Colonic mucosa (tissue), 4 donors: ENCODE data around the gene PRSS1. TPM values are rescaled to one million over a fixed set of nuclear protein-coding genes. Genes with fewer than 3 reads are reported as not detected.

Experiments used
- DNase-seq: peaks from one replicate; pipeline ENCODE4 v3.0.0-alpha.2; 2020
- H3K27ac ChIP-seq: fragments of 200-600 bp; one replicate; pipeline ENCODE4 v1.8.0; 2021
- H3K27me3 ChIP-seq: fragments of 200-600 bp; one replicate; pipeline ENCODE4 v1.8.0; 2021
- H3K36me3 ChIP-seq: fragments of 200-600 bp; one replicate; pipeline ENCODE4 v1.8.0; 2021
- H3K4me1 ChIP-seq: fragments of 200-600 bp; one replicate; pipeline ENCODE4 v1.8.0; 2021; ENCODE audit warnings: mild to moderate bottlenecking
- H3K4me3 ChIP-seq: fragments of 200-600 bp; one replicate; pipeline ENCODE4 v1.8.0; 2021
- H3K9ac ChIP-seq, 2 donors: one replicate each; pipeline ENCODE4 v1.7.0; 2013; ENCODE audit warnings: control low read depth in 2 of 2, low read depth in 2 of 2, low read length in 2 of 2
- H3K9me3 ChIP-seq: fragments of 200-600 bp; one replicate; pipeline ENCODE4 v1.8.0; 2021
- intact Hi-C: fragments of 100-400 bp; cut with DNase I; formaldehyde crosslinking; loops from one replicate; pipeline ENCODE4 v1.14.1; 2022
- total RNA-seq, 2 donors: library from RNA; stranded (reverse); fragmentation: NEBNext Ultra II Directional in 1 of 2; extraction: Animal tissue kit (Norgen Biotek cat#: 25700) in 1 of 2; gene quantifications; one replicate each; pipeline ENCODE4 v1.2.1, GENCODE V29; 2021
- TF ChIP-seq, protein P1 (sequence below): fragments of 200-600 bp; IDR thresholded peaks from one replicate; pipeline ENCODE4 v1.8.0; 2022; ENCODE audit warnings: antibody characterized with exemption, mild to moderate bottlenecking
- donor health status: healthy.
- donor health status: DM: no; HTN: no; CAD: no.
- donor health status: DM: no; HTN: no; CAD: no.

Gene PRSS1
- total RNA-seq, 2 donors from 2014 or later = 41.2 TPM; not detected in 1

DNA sequence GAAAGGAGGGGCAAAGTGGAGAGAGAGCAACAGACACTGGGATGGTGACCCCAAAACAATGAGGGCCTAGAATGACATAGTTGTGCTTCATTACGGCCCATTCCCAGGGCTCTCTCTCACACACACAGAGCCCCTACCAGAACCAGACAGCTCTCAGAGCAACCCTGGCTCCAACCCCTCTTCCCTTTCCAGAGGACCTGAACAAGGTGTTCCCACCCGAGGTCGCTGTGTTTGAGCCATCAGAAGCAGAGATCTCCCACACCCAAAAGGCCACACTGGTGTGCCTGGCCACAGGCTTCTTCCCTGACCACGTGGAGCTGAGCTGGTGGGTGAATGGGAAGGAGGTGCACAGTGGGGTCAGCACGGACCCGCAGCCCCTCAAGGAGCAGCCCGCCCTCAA, 42.2 kb downstream of the PRSS1 start:
- Histone ChIP-seq H3K4me1 (no peaks in the 10 kb centered on the region), H3K9me3 (no peaks in the 10 kb centered on the region), H3K4me3 (no peak overlapping the region)

GRCh38 chr7:142792129-142792528, 42.9 kb downstream of the PRSS1 start:
- TF ChIP-seq, protein P1, sequence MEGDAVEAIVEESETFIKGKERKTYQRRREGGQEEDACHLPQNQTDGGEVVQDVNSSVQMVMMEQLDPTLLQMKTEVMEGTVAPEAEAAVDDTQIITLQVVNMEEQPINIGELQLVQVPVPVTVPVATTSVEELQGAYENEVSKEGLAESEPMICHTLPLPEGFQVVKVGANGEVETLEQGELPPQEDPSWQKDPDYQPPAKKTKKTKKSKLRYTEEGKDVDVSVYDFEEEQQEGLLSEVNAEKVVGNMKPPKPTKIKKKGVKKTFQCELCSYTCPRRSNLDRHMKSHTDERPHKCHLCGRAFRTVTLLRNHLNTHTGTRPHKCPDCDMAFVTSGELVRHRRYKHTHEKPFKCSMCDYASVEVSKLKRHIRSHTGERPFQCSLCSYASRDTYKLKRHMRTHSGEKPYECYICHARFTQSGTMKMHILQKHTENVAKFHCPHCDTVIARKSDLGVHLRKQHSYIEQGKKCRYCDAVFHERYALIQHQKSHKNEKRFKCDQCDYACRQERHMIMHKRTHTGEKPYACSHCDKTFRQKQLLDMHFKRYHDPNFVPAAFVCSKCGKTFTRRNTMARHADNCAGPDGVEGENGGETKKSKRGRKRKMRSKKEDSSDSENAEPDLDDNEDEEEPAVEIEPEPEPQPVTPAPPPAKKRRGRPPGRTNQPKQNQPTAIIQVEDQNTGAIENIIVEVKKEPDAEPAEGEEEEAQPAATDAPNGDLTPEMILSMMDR = no peak
- DNase-seq = no peak
- Histone ChIP-seq H3K36me3 (no peaks in the 10 kb centered on the region), H3K4me3 (no peak overlapping the region), H3K4me1 (no peaks in the 10 kb centered on the region), H3K27me3 (peaks cover 20% of the 10 kb centered on the region), H3K9me3 (no peaks in the 10 kb centered on the region), H3K27ac (no peak overlapping the region), H3K9ac (peak overlapping the region in 1 of 2 donors; percentile 24)
- intact Hi-C loops = no loop called here

More for the DNA sequence above, 42.2 kb downstream of the PRSS1 start:
- H3K27ac ChIP-seq = no peak overlapping the region
- DNase-seq = no peak
- intact Hi-C loops = no loop called here
- peaks cover 13% of the 10 kb centered on the region for H3K27me3 ChIP-seq
- no peak overlapping the region for H3K9ac ChIP-seq
- no peaks in the 10 kb centered on the region for H3K36me3 ChIP-seq
- TF ChIP-seq, protein P1 = no peak

GRCh38 chr7:142792593-142792992, 43.3 kb downstream of the PRSS1 start:
- no peaks in the 10 kb centered on the region for H3K36me3 ChIP-seq
- no peaks in the 10 kb centered on the region for H3K9me3 ChIP-seq
- H3K4me3 ChIP-seq = no peak overlapping the region
- intact Hi-C loops = no loop called here
- peaks cover 24% of the 10 kb centered on the region for H3K27me3 ChIP-seq
- no peaks in the 10 kb centered on the region for H3K4me1 ChIP-seq
- no peak overlapping the region for H3K9ac ChIP-seq
- TF ChIP-seq, protein P1 = no peak
- DNase-seq = no peak
- H3K27ac ChIP-seq = no peak overlapping the region

GRCh38 chr7:142793156-142793555, 43.9 kb downstream of the PRSS1 start:
- no peaks in the 10 kb centered on the region for H3K36me3 ChIP-seq
- intact Hi-C loops = no loop called here
- H3K9me3 ChIP-seq = no peaks in the 10 kb centered on the region
- H3K27me3 ChIP-seq = peaks cover 27% of the 10 kb centered on the region
- no peaks in the 10 kb centered on the region for H3K4me1 ChIP-seq
- no peak for DNase-seq
- H3K9ac ChIP-seq = no peak overlapping the region
- H3K27ac ChIP-seq = no peak overlapping the region
- H3K4me3 ChIP-seq = no peak overlapping the region
- TF ChIP-seq, protein P1 = no peak

DNA sequence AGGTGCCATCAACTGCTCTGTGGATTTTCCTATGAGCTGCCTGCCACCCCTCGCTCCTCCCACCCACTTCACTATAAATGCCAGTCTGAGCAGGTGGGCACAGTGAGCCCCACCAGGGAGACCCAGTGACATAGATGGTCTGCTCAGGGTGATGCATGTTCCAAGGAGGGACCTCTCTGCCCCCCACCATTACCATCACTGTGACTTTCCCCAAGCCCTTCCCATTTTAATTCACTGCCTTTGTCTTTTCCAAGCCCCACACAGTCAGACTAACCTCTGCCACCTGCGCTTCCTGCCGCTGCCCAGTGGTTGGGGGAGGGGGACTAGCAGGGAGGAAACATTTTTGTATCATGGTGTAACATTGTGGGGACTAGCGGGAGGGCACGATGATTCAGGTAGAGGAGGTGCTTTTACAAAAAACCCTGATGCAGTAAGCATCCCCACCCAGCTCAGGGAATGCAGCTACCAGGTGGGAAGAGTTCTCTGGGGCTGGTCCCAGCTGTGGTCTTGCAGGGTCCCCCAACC, 46.1 kb downstream of the PRSS1 start:
- Histone ChIP-seq H3K27ac (peak overlapping the region; percentile 4), H3K36me3 (no peaks in the 10 kb centered on the region), H3K4me3 (no peak overlapping the region), H3K9me3 (no peaks in the 10 kb centered on the region), H3K9ac (no peak overlapping the region), H3K27me3 (peaks cover 27% of the 10 kb centered on the region), H3K4me1 (no peaks in the 10 kb centered on the region)
- intact Hi-C loops = no loop called here
- no peak for DNase-seq
- TF ChIP-seq, protein P1 = no peak
